Measurements from ENCODE around the gene CHN2.

CHN2 gene

DNA sequence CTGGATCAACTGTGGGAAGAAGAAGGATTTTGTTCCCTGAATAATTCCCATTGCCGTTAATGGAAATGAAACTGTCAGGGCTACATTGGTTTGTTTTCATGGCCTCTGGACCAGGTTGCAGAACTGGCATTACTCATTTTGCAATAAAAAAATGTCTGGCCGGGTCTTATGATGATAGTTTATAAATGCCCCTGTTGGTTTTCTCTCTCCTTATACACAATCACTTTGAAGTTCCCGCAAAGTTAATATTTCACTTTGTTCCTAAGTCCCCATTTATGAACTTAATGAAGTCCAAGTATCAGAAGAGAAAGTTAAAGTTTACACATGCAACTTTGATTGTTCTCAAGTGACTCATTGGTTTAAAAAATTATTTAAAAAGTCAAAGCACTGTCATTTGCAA, 218.3 kb downstream of the CHN2 start:
- no peak for DNase-seq

DNA sequence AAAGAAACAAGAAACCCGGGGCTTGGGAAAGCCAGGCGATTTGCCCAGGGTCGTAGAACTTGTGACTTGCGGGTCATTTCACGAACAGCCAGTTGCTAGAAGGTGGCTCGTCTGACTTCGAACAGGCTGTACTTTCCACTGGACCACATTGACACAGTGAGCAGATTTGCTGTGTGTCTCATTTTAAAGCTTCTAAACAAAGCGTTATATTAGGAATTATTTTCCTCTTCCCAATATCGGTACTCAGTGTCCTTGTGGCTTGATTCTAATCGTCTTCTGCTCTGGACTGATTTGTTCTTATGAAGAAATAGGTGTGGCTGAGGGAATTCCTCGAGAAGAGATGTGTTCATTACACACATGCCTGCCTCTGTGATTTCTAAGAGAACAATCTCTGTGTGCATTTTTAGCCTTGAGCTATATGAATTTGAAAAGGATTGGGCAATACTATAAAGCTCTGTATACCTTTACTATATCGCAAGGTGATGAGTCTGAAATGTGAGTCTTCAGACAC, 219.1 kb downstream of the CHN2 start:
- no peak for DNase-seq

DNA sequence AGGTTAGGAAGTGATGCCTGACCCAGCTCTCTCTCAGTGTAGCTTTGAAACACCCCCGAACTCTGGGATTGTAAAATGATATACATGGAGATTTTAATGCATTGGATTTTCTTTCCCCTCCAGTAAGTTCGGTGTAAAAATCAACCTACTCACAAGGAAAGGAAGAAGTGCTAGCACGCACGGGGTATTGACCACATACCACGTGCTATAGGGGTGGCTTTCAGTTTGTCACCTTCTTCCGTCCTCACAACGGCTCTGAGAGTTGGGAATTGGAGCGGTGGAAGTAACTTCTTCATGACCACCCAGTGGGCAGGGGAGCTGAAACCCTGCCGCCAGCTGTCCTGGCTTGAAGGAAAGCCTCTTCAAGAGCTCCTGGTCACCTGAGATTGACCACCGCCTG, 219.6 kb downstream of the CHN2 start:
- DNase-seq = no peak

DNA sequence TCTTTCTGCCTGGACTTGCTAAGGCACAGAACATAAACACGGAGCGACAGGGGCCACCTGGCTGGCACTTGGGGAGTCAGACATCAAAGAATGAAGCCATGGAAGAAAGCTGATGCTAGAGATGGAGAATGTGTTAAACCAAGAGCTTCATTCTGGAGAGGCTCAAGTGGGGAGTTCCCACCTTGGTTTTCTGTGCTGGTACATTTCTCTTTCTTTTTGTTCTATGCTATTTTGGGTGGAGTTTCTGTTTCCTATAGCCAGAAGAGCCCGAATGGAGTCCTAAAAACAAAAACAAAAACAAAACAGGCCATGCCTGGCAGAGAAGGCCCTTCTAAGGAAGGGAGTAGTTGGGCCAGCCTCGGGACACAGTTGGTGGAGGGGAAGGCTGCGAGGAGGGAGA, 220.6 kb downstream of the CHN2 start:
- no peak for DNase-seq

DNA sequence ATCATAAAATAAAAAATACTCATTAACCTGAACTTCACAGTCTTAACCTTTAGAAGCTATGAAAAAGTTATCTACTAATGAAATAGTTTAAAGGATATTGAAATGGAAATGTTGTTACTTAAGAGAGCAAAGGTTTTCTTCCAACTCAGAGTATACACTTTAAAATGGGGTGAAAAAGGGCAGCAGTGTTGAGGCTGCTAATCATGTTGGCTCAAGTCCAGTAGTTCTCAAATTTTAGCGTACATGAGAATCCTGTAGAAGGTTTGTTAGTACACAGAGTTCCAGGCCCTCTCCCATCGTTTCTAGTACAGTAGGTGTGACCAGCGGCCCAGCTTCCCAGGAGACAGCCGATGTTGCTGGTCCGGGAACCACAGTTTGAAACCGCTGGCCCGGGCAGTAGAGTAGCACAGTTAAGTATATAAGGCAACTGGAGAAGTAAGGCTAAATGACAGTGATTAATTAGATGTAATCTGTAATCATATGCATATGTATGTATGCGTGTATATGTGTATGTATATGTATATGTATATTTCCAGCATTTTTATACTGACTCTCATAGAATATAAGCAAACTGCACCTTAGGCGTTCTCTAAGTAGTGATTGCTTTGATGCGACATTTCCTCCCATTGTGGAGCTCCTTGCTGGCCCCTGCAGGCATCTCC, 221.8 kb downstream of the CHN2 start:
- DNase-seq = no peak

DNA sequence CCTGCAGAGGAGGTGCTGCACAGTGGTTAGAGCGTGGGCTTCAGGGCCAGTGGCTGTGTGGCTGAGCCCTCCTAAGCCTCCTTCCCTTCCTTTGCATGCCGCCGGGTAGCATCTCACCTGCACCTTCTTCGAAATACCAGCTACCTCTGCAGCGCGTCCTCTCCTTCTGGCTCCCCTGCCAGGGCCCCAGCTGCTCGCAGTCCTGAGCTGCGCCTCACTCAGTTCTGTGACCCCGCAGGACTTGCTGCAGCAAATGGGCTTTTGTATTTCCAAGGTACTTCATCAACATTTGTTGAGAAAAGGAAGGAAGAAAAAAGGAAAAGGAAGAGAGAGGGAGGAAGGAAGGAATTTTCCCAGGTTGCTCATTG, 222.3 kb downstream of the CHN2 start:
- DNase-seq = no peak

DNA sequence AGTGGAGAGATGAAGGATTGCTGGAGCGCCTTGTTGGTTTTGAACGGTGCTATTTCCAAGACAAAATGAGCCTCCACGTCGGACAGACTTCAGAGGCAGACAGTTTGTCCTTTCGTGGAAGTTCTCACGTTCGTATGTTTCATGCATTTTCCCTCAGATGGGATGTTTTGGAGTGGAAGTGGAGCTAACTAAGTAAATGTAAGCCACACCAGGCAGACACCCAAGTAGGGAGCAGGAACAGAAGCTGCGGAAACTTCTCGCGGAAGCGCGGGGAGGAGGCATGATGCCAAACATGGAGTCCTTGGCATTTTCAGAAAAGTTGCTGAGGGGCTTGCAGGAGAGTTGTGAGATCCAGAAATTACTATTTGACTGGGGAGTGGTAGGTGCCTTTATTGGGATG, 223.5 kb downstream of the CHN2 start:
- no peak for DNase-seq

DNA sequence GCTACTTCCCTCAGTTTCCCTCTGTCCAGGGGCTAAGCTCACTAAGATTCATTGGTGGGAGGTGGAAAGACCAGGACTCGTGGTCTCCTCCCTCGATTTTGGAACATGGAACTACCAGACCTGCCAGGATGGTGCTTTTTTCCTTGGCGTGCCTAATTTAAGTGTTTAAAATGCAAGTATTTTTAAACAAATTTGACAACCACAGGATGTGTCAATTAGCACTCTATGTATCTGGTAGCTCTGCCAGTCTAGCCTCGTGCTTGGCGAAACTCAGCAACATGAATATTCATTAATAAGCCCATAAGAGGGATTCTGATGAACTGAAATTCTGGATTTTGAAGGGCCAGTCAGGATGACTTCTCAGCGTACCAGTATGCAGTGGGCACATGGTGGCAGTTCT, 224.1 kb downstream of the CHN2 start:
- no peak for DNase-seq

DNA sequence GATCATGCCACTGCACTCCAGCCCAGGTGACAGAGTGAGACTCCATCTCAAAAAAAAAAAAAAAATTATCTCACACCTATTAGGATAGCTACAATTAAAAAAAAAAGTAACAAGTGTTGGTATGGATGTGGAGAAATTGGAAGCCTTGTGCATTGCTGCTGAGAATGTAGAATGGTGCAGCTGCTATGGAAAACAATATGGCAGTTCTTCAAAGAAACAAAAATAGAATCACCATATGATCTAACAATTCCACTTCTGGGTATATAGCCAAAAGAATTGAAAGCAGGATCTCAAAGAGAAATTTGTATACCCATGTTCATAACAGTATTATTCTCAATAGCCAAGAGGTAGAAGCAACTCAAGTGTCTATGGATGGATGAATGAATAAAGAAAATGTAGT, 225.4 kb downstream of the CHN2 start:
- no peak for DNase-seq

DNA sequence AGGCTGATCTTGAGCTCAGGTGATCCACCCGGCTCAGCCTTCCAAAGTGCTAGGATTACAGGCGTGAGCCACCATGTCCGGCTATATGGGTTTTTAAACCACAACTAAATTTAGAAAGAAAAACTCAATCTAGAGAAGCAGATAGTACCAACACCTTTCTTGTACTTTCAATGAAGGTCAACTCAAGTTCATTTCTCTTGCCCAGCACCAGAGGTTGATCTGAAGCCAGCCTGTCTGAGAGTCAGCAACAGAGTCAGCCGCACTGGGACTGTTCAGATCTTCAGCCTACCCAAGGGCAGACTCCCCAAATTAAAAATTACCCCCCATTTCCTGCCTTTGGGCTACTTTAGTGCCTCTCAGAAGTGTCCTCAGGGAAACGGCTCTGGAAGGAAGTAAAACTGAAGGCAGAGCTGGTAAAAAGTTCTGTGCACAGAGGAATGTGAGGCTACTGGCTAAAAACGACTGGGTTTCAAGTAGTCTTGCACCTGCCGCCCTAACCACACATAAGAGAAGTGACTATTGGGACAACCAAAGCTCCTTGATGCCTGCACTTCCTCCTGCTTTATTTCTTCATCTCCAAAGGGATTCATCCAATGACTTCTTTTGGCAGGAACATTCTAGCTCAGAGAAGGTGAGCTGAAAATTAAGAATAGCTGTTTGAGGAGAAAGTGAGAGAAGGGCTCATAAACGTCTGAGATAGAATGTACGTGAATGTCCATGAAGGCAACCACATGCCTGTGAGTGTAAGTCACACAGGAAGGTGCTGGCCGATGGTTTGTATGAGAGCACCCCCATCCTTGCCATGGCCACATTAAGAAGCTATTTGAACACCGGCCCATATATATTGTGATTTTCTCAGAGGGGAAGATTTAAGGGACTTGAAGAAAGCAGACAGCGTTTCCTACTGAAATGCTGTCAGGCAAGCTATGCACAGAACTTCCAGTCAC, 226.7 kb downstream of the CHN2 start:
- DNase-seq = no peak

DNA sequence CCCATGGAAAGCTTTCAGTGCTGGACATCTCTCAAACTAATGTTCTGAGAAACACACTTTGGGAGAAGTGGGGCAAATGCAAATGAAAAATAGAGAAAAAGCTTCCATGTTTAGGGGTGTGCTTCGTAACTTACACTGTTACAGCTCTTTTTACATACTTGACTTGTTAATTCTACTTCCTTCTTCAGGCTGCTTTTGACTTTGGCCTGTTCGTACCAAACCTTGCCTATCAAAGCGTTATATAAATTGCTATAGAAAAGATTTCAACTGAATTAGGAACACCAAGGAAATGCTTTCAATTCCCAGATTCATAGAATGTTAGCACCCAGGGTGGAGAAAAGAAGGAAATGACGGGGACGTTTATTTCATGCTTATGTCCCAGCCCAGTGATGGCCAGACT, 228.3 kb downstream of the CHN2 start:
- no peak for DNase-seq

DNA sequence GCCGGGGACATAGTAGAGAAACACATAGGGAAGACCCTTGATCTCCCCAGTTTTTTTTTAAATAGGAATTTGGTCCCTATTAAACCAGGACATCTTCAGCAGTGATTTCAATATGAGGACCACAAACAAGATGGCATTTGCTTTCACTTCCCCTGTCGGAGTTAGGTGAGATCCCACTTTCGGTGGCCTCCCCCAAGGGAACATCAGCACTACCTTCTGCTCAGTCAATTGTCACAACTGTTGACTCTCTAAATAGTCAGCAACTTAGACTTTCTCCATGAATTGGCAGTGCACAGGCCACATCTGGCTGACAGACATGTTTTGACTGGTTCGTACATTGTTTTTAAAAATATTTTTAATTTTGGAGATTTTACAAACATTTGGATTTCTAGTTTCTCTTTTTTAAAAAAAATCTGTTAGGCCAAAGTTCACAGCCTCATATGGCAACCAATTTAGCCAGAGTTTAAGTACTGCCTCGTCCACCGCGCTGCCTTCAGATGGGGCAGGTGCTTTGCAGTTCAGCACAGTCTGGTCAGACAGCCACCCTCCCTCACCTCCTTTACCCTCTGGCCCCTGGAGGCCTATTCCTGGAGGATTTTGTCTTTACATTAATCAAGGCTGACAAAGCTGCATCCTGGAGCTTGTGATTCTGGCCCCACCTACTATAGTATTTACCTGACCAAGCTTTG, 229.9 kb downstream of the CHN2 start:
- no peak for DNase-seq

DNA sequence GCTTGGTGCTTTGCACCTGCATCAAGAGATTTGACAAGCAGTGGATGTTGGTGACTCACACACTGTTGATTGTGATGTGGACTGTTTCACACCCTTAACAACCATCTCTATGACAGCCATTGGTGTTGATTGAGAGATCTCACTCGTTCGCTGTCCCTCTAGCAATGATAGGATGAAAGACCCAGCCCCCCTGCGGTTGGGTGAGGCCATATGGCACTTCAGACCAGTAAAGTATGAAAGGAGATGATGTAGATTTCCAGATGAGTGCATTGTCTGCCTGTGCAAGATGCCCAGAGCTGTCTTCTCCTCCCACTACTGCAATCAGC, 230.4 kb downstream of the CHN2 start:
- no peak for DNase-seq

DNA sequence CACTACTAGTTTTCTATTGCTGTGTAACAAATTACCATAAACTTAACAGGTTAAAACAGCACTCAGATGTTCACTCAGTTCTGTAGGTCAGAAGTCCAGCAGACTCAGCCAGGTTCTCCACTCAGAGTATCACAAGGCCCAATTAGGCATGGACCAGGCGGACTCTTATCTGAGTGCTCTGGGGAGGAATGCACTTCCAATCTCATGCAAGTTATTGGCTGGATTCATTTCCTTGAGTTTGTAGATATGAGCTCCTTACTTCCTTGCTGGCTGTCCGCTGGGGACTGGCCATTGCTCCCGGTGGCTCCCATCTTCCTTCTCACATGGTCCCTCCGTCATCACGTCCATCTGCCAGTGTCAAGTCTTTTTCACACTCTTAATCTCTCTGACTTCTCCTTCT, 232.0 kb downstream of the CHN2 start:
- no peak for DNase-seq

DNA sequence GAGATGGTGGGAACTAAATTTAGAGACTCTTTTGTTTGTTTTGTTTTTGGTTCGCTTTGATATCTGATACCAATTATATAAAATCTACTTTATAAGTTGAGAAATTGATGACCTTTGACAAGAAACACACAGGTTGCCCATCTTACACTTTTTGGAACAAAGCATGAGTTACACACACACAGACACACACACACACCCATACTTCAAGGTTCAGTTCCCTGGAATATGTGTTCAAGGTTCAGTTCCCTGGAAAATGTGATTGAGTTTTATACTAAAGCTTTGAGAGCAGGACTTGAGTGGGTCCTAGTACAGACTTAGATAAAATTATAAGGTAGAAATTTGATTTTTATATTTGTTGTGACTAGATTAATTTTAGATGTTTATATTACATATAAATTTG, 234.8 kb downstream of the CHN2 start:
- DNase-seq = no peak

DNA sequence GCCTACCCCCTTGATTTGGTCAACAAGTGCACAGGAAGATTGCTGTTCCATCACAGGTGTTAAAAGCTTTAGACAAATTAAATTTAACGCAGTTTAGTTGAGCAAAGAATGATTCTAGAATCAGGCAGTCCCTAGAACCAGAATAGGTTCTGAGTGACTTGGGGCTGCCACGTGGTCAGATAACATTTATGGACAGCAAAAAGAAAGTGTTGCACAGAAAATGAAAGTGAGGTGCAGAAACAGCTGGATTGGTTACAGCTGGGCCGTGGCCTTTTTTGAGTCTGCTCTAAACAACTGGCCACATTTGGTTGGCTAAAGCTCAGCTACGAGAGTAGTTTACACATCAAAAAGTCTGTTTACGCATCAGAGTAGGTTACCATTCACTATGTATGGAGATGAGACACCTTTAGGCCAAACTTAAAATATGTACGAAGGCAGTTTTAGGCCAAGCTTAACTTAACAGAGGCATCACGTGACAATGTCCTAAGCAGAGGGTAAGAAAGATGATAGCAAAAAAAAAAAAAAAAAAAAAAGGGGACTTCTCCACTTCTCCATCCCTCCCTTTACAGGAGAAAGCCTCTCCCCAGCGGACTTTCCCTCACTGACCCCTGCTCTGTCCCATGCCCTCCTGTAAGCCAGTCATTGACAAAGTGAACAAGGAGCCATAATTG, 235.8 kb downstream of the CHN2 start:
- no peak for DNase-seq

DNA sequence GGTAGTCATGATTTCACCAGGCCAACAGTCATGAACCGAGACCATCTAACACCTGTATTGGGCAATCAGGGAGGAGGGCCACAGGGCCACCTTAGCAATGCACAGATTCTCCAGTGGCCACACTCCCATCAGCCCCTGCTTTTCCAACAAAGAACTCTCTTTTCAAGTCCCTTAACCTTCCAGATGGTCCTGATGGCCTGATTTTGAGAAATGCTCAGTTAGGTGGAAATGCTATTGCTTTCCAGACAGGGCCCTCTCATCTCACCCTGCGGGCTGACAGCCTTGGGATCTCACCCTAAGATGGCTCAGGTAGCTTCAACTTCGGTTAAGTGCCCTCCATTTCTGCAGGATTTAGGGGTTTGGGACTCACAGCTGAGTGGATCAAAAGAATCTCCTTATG, 237.1 kb downstream of the CHN2 start:
- no peak for DNase-seq

DNA sequence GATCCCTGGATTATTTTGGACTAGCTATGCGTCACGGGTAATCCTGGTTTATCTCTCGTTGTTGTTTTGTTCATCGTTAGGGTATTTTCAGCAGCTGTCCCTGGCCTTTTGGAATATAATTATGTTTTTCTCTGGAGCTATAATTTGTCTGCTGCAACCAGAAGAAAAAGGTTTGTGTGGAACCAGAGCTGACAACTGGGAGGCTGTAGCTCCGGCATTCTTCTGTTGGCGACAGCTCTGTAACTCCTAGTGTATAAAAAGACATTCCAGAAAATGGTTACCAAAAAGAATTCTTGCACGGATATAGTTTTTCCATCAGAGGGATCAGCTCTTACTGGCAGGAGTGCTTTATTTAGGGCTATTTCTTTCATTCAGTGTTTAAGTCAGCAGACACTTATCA, 238.1 kb downstream of the CHN2 start:
- no peak for DNase-seq

DNA sequence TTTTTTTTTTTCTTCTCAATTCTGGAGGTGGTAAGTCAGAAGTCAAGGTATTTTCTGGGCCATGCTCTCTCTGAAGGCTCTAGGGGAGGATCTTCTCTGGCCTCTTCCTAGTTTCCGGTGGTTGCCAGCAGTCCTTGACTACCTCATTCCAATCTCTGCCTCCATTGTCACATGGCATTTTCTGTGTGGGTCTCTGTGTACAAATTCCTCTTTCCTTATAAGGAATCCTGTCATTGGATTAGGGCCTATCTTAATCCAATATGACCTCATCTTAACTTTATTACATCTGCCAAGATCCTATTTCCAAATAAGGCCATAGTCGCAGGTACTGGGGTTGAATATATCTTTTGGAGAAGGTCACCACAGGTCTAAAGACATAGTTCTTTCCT, 239.8 kb downstream of the CHN2 start:
- no peak for DNase-seq

DNA sequence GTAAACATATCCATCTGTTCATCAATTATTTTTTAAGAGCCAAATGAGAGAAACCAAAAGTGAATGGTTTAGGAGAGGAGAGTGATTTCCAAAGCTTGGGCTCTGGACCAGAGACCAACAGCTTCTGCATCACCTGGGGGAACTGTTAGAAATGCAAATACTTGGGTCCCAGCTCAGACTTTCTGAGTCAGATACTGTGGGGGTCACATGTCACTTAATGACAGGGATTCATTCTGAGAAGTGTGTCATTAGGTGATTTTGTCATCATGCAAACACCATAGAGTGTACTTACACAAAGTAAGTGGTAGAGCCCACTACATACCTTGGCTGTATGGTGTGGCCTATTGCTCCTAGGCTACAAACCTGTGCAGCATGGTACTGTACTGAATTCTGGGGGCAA, 240.6 kb downstream of the CHN2 start:
- no peak for DNase-seq

DNA sequence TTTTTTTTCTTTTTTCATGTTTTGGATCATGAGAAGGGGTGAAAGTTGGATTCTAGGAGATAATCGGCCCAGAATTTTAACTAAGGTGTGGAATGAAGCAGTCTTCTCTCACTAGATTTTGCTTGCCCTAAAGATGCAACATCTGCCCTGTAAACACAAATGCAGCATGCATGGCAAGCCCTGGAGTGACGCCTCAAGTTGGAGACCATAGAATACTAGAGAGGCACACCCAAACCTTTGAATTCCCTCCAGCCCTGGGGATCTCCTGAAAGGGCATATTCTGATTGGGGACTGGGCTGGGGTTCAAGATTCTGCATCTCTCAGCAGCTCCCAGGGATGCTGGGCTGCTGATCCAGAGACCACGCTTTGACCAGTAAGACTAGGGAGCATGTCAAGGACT, 241.3 kb downstream of the CHN2 start:
- no peak for DNase-seq

DNA sequence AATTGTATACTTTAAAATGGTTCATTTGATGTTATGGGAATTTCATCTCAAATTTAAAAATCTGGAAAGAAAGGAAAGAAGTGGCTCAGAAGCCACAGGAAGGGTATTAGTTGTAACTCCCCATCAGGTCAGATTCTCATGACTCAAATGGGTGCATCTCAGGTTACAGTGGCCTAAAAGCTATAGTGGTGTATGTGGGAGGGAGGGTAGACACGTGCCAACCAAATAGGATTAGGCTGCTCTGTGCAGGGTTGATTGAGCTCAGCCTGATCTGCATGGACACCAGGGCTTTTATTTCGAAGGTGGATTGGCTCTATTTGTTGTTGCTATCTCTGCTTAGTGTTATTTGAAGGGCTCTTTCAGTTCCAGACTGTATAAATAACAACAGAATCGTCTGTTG, 247.6 kb downstream of the CHN2 start:
- no peak for DNase-seq

DNA sequence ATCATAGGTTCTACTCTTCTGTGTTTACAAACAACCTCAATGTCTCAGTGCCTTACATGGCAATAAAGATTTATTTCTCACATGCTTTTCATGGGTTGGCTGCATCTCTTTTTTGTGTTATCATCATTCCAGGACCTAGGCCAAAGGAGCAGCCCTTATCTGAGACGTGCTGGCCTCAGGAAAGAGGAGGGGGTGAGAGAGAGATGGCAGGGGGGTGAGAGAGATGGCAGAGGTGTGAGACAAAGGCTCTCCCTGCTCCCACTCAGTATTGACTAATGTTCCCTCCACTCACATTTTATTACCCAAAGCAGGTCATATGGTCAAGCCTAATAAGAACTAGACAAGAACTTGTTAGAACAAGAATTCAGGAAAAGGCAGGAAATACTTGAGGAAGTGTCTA, 249.0 kb downstream of the CHN2 start:
- no peak for DNase-seq
